Lower leg skin (tissue), 4 donors: ENCODE results near the gene GRIP1. TPM values are rescaled to one million over a fixed set of nuclear protein-coding genes. Genes with fewer than 3 reads are reported as not detected.

Experiments used
- DNase-seq, 2 donors: peaks; one replicate each; pipeline ENCODE4 v3.0.0-alpha.2; 2019; ENCODE audit warnings: low spot score in 2 of 2
- H3K4me3 ChIP-seq: fragments of 200-600 bp; sonication (generic); 2 replicates; pipeline ENCODE4 v1.5.1; 2017; ENCODE audit warnings: mild to moderate bottlenecking, low read depth; ENCODE audit not compliant: poor library complexity, severe bottlenecking
- CTCF ChIP-seq, 3 donors: fragments of 450-650 bp; IDR thresholded peaks; one replicate each; pipeline ENCODE4 v1.5.1; 2016; ENCODE audit warnings: antibody characterized with exemption in 3 of 3, mild to moderate bottlenecking in 3 of 3, moderate library complexity in 2 of 3
- POLR2A ChIP-seq, 2 donors: fragments of 450-650 bp; IDR thresholded peaks; one replicate each; pipeline ENCODE4 v1.6.1; 2016 to 2017; ENCODE audit warnings: antibody characterized with exemption in 2 of 2, mild to moderate bottlenecking in 1 of 2, moderate library complexity in 1 of 2
- WGBS, 2 donors: methylation state at CpG; one replicate each; pipeline ENCODE4 v1.1.5; 2018; 5-methylcytosine and 5-hydroxymethylcytosine counted together
- intact Hi-C: fragments of 100-400 bp; cut with DNase I; formaldehyde crosslinking; loops from one replicate; pipeline ENCODE4 v1.15.0; 2023; ENCODE audit warnings: low total_unique reads
- total RNA-seq, 4 donors: library from RNA; depleted of rRNA; stranded (reverse); fragments of >200 nt; gene quantifications; one replicate each; pipeline ENCODE4 v1.1.0, GENCODE V29; 2016

The GRIP1 gene
- total RNA-seq, 4 donors from 2014 or later, result 11.5 to 25.3 (median 12.3) TPM

DNA sequence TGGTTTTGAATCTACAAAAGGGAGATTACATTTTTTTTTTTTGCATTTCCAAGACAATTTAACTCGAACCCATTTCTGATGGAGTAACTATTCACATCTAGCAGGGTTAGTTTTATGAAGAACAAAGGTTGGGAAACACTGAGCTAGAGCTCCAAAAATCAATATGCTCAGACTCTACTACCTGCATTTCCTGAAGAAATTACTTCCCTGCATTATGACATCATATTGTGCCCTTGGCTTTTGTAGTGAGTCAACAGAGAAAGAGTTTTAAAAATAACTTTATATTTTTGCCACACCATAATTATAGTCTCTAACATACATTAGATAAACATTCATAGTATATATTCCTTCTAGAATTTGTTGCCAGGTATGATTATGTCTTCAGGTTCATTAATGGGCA lies 14.8 kb downstream of the GRIP1 start:
- DNase-seq, result no peak
- intact Hi-C loops, result no loop called here
- no peak overlapping the region for H3K4me3 ChIP-seq
- no peak for TF ChIP-seq CTCF (IDR thresholded peaks at IDR 0.05)
- TF ChIP-seq POLR2A (IDR thresholded peaks at IDR 0.05), result no peak
- 71 to 77% methylated on average over 1 of the region's 1 CpG for WGBS, 2 donors

GRCh38 chr12:66663611-66664010 lies 15.3 kb downstream of the GRIP1 start:
- intact Hi-C loops, result no loop called here
- no peak for DNase-seq
- WGBS, 2 donors, result 46 to 53% methylated on average over 5 of the region's 5 CpGs
- H3K4me3 ChIP-seq, result no peak overlapping the region
- TF ChIP-seq POLR2A (IDR thresholded peaks at IDR 0.05) (no peak), CTCF (IDR thresholded peaks at IDR 0.05) (no peak)

DNA sequence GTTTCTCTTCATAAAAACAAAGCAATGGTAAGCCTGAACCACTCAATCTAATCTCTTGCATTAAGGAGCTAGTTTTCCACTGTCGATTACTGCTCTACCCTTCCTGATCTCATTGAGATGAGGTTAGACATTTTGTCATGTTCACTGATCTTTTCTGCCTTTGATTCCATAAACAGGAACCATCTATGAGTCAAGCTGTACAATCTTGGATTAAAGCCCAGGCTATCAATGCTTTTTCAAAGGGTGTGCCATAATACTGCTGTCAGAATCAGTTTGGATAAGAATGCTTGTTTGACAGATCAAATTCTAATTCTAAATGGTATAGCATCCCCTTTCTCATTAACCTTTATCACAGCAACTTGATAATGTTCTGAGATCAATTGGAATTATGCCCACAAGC lies 16.1 kb downstream of the GRIP1 start:
- H3K4me3 ChIP-seq, result no peak overlapping the region
- no peak for DNase-seq
- intact Hi-C loops, result no loop called here
- TF ChIP-seq POLR2A (IDR thresholded peaks at IDR 0.05) (no peak), CTCF (IDR thresholded peaks at IDR 0.05) (no peak)
- 9 to 16% methylated on average over 1 of the region's 1 CpG for WGBS, 2 donors

- no peak for DNase-seq
- intact Hi-C loops, result no loop called here
- no peak overlapping the region for H3K4me3 ChIP-seq
- TF ChIP-seq POLR2A (IDR thresholded peaks at IDR 0.05) (no peak), CTCF (IDR thresholded peaks at IDR 0.05) (no peak)
Measured at GRCh38 chr12:66662179-66662578, 16.7 kb downstream of the GRIP1 start.

GRCh38 chr12:66661357-66661756 lies 17.5 kb downstream of the GRIP1 start:
- no peak overlapping the region for H3K4me3 ChIP-seq
- TF ChIP-seq POLR2A (IDR thresholded peaks at IDR 0.05) (no peak), CTCF (IDR thresholded peaks at IDR 0.05) (no peak)
- WGBS, 2 donors, result 59 to 61% methylated on average over 2 of the region's 2 CpGs
- no peak for DNase-seq
- intact Hi-C loops, result no loop called here

DNA sequence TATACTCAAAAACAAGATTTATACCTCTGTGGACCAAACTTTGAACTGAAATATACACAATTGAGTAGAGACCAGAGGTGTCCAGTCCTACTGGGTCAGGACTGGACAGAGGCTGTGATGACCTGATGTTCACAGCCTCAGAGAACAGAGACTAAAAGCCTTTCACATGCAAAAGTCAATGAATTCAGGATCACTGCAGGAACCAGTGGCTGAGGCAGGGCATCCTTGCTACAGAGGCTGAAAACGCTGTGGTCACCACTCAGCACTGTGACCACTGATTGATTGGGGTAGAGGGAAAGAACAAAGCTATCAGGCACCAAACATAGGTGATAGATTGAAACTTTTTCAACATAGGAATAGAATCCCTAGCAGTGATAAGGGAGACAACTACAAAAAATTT lies 25.1 kb downstream of the GRIP1 start:
- DNase-seq, result no peak
- no peak overlapping the region for H3K4me3 ChIP-seq
- intact Hi-C loops, result no loop called here
- TF ChIP-seq CTCF (IDR thresholded peaks at IDR 0.05), result no peak
- TF ChIP-seq POLR2A (IDR thresholded peaks at IDR 0.05), result no peak
- 75 to 90% methylated on average over 1 of the region's 1 CpG for WGBS, 2 donors
